GM12878 (cell line): ENCODE measurements around the gene SFSWAP.

Experiments used
- BHLHE40 ChIP-seq, 2 experiments: fragments of 450-650 bp in 1 of 2; IDR thresholded peaks; 2 replicates each; pipeline ENCODE4 v1.6.1; 2011 to 2017; ENCODE audit warnings: low read depth in 2 of 2, borderline replicate concordance in 1 of 2, improper control_type of control experiment in 1 of 2, low read length in 1 of 2, mild to moderate bottlenecking in 1 of 2
- MYC ChIP-seq: IDR thresholded peaks from 2 replicates; pipeline ENCODE4 v1.6.1; 2011; ENCODE audit warnings: mild to moderate bottlenecking, low read length, moderate library complexity, inconsistent platforms; ENCODE audit not compliant: insufficient read depth, insufficient replicate concordance, insufficient read length, severe bottlenecking
- PAX8 ChIP-seq: fragments of 450-650 bp; IDR thresholded peaks from 2 replicates; pipeline ENCODE4 v1.6.1; 2017; ENCODE audit warnings: mild to moderate bottlenecking, moderate library complexity
- POLR2A ChIP-seq: IDR thresholded peaks from 2 replicates; pipeline ENCODE4 v1.6.1; 2011; ENCODE audit warnings: low read depth, mild to moderate bottlenecking, low read length
- RFX5 ChIP-seq: IDR thresholded peaks from 2 replicates; pipeline ENCODE4 v1.6.1; 2011; ENCODE audit warnings: low read depth, low read length, improper control_type of control experiment
- TBL1XR1 ChIP-seq: IDR thresholded peaks from 2 replicates; pipeline ENCODE4 v1.6.1; 2012; ENCODE audit warnings: low read depth, low read length, improper control_type of control experiment
- TF ChIP-seq, protein P1 (sequence below), 3 experiments: IDR thresholded peaks in 2 of 3; conservative IDR thresholded peaks in 1 of 3; 2 replicates each; pipeline ENCODE4 v1.5.1; 2011; ENCODE audit warnings: low read depth in 3 of 3, low read length in 3 of 3, mild to moderate bottlenecking in 3 of 3, control low read depth in 2 of 3, moderate library complexity in 2 of 3, inconsistent platforms in 1 of 3, mixed read lengths in 1 of 3; ENCODE audit not compliant: control insufficient read depth in 2 of 3, insufficient read depth in 1 of 3; ENCODE audit errors: extremely low read depth in 1 of 3
- TF ChIP-seq, protein P2 (sequence below): fragments of 450-650 bp; IDR thresholded peaks from 2 replicates; pipeline ENCODE4 v1.6.1; 2017; ENCODE audit warnings: mild to moderate bottlenecking, low read depth, inconsistent platforms; ENCODE audit not compliant: poor library complexity, severe bottlenecking
- TF ChIP-seq, protein P3 (sequence below): IDR thresholded peaks from 2 replicates; pipeline ENCODE4 v1.6.1; 2011; ENCODE audit warnings: mild to moderate bottlenecking, low read depth, low read length, moderate library complexity; ENCODE audit not compliant: insufficient replicate concordance

DNA sequence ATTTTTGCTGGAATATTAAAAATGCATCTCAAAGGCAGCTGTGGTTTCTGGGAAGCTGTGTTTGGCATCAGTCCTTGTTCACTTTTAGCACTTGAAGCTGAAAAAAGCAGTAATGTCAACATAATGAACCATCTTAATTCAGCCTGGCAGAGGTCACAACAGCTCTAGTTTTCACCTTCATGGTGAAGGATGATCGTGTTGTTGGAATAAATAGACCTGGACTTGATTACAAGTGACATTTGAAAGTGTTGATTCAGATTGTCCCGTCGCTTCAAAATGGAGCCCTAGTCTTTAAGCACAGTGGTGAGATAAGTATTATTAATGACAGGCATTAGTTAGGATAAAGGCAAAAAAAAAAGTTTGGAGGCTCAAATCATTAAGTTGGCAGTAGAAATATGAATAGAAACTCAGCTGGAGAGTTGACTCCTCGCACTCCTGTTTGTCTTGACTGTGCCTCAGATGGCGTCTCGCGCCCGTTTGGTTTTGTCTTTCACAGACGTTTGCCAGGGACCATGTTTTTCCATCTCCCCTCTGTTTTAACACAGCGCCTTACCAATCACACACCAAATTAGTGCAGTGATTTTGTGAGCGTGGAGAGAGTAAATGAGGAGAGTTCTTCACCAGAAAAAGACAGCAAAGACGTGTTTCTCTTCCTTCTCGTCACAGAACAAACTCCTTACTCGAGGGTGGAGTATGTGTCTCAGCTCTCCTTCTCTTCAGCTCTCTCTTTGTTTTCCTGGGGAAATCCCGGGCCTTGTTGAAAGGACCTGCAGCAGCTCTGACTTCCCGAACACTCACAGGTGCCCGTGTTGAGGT is 63.9 kb downstream of the SFSWAP start:
- TF ChIP-seq RFX5: no peak
- no peak for TF ChIP-seq BHLHE40 (IDR thresholded peaks at IDR 0.05; ENCODE audit: borderline replicate concordance in 1 of 2, low read depth in 2 of 2, low read length in 1 of 2)
- TF ChIP-seq, protein P1, sequence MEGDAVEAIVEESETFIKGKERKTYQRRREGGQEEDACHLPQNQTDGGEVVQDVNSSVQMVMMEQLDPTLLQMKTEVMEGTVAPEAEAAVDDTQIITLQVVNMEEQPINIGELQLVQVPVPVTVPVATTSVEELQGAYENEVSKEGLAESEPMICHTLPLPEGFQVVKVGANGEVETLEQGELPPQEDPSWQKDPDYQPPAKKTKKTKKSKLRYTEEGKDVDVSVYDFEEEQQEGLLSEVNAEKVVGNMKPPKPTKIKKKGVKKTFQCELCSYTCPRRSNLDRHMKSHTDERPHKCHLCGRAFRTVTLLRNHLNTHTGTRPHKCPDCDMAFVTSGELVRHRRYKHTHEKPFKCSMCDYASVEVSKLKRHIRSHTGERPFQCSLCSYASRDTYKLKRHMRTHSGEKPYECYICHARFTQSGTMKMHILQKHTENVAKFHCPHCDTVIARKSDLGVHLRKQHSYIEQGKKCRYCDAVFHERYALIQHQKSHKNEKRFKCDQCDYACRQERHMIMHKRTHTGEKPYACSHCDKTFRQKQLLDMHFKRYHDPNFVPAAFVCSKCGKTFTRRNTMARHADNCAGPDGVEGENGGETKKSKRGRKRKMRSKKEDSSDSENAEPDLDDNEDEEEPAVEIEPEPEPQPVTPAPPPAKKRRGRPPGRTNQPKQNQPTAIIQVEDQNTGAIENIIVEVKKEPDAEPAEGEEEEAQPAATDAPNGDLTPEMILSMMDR (IDR thresholded peaks at IDR 0.05 in 2 of 3, conservative IDR thresholded peaks at IDR 0.05 in 1 of 3; ENCODE audit: control insufficient read depth in 2 of 3, extremely low read depth in 1 of 3, insufficient read depth in 1 of 3, low read depth in 3 of 3, low read length in 3 of 3): no peak
- TF ChIP-seq, protein P2, sequence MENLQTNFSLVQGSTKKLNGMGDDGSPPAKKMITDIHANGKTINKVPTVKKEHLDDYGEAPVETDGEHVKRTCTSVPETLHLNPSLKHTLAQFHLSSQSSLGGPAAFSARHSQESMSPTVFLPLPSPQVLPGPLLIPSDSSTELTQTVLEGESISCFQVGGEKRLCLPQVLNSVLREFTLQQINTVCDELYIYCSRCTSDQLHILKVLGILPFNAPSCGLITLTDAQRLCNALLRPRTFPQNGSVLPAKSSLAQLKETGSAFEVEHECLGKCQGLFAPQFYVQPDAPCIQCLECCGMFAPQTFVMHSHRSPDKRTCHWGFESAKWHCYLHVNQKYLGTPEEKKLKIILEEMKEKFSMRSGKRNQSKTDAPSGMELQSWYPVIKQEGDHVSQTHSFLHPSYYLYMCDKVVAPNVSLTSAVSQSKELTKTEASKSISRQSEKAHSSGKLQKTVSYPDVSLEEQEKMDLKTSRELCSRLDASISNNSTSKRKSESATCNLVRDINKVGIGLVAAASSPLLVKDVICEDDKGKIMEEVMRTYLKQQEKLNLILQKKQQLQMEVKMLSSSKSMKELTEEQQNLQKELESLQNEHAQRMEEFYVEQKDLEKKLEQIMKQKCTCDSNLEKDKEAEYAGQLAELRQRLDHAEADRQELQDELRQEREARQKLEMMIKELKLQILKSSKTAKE: no peak
- no peak for TF ChIP-seq POLR2A
- TF ChIP-seq, protein P3, sequence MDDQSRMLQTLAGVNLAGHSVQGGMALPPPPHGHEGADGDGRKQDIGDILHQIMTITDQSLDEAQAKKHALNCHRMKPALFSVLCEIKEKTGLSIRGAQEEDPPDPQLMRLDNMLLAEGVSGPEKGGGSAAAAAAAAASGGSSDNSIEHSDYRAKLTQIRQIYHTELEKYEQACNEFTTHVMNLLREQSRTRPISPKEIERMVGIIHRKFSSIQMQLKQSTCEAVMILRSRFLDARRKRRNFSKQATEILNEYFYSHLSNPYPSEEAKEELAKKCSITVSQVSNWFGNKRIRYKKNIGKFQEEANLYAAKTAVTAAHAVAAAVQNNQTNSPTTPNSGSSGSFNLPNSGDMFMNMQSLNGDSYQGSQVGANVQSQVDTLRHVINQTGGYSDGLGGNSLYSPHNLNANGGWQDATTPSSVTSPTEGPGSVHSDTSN: no peak
- no peak for TF ChIP-seq PAX8
- TF ChIP-seq TBL1XR1: no peak
- TF ChIP-seq MYC: no peak
